ENCODE measurements around the gene IFI44.

IFI44 gene

DNA sequence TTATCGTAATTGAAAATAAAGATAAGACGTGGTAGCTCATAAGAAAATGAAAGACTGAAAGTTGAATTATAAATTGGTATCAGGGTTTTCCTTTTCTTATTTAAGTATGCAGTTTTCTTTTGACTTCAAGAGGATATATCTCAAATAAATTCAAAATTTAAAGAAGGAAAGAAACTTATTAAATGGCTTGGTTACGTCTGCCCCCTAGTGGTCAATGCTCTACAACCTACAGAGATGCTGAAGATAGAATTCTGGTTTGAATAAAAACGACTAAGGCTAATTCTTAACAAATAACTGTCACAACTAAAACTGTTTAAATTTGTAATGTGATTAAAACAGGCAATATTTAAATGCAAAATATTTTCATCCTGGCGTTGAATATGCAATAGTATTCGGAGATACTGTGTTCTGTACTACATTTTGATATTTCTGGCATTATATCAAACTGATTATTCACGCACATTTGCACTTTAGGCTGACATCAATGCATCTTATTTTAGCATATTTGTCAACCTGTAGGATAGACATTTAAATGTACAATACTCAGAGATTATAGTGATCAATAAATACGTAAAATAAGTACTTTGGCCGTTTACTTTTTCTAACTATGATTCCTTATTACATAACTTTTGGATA is 26.8 kb downstream of the IFI44 start:
- H4K20me1 ChIP-seq (ENCODE audit: insufficient read depth, low read length) = no peaks in the 10 kb centered on the region
- H3K9me3 ChIP-seq (ENCODE audit: insufficient read depth, low read length) = no peaks in the 10 kb centered on the region
- no peaks in the 10 kb centered on the region for H3K27me3 ChIP-seq (ENCODE audit: low read depth, low read length)
- peaks cover 10% of the 10 kb centered on the region for H3K4me1 ChIP-seq (ENCODE audit: low read length)
- H3K36me3 ChIP-seq (replicated peaks; ENCODE audit: low read depth, low read length) = no peaks in the 10 kb centered on the region
- no peak for TF ChIP-seq EZH2phosphoT487 (IDR thresholded peaks at IDR 0.05; ENCODE audit: low read depth)
- TF ChIP-seq, protein P1, sequence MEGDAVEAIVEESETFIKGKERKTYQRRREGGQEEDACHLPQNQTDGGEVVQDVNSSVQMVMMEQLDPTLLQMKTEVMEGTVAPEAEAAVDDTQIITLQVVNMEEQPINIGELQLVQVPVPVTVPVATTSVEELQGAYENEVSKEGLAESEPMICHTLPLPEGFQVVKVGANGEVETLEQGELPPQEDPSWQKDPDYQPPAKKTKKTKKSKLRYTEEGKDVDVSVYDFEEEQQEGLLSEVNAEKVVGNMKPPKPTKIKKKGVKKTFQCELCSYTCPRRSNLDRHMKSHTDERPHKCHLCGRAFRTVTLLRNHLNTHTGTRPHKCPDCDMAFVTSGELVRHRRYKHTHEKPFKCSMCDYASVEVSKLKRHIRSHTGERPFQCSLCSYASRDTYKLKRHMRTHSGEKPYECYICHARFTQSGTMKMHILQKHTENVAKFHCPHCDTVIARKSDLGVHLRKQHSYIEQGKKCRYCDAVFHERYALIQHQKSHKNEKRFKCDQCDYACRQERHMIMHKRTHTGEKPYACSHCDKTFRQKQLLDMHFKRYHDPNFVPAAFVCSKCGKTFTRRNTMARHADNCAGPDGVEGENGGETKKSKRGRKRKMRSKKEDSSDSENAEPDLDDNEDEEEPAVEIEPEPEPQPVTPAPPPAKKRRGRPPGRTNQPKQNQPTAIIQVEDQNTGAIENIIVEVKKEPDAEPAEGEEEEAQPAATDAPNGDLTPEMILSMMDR (IDR thresholded peaks at IDR 0.05; ENCODE audit: low read depth, low read length) = peak; percentile 70
- H3K4me2 ChIP-seq (ENCODE audit: low read length) = peak overlapping the region; percentile 1; the same call in 1 of the 2 replicates
- H3K9ac ChIP-seq (ENCODE audit: low read length) = no peak overlapping the region
- no peaks in the 10 kb centered on the region for H3K79me2 ChIP-seq (ENCODE audit: low read length)
- peak overlapping the region; percentile 29; the same call in 1 of the 2 replicates for H3K4me3 ChIP-seq (ENCODE audit: low read length)
- H2AFZ ChIP-seq (ENCODE audit: low read depth, low read length) = 0 out of 2 replicates have a peak overlapping the region, but pooled peaks have one; percentile 49
- no peak overlapping the region for H3K27ac ChIP-seq (ENCODE audit: low read length)

DNA sequence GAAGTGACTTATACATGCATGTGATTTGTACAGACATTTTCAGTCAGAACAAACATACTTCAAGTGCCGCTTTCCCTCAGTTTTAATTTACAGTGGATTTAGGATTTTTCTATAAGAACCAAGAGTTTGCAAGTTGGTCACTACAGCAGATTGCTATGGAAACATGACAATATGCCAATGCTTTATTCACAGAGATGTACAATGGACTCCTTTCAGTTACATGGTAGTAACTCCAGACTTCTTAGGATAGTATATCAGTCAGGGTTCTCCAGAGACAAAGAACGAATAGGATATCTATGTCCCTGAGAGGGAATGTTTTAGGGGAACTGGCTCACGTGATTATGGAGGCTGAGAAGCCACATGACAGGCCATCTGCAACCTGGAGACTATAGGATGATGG is 27.4 kb downstream of the IFI44 start:
- no peaks in the 10 kb centered on the region for H3K79me2 ChIP-seq (ENCODE audit: low read length)
- H3K27me3 ChIP-seq (ENCODE audit: low read depth, low read length) = no peaks in the 10 kb centered on the region
- H3K4me3 ChIP-seq (ENCODE audit: low read length) = no peak overlapping the region
- no peak overlapping the region for H3K27ac ChIP-seq (ENCODE audit: low read length)
- H4K20me1 ChIP-seq (ENCODE audit: insufficient read depth, low read length) = no peaks in the 10 kb centered on the region
- H3K9ac ChIP-seq (ENCODE audit: low read length) = no peak overlapping the region
- no peaks in the 10 kb centered on the region for H3K9me3 ChIP-seq (ENCODE audit: insufficient read depth, low read length)
- no peak overlapping the region for H3K4me2 ChIP-seq (ENCODE audit: low read length)
- no peaks in the 10 kb centered on the region for H3K36me3 ChIP-seq (replicated peaks; ENCODE audit: low read depth, low read length)
- no peak overlapping the region for H2AFZ ChIP-seq (ENCODE audit: low read depth, low read length)
- TF ChIP-seq EZH2phosphoT487 (IDR thresholded peaks at IDR 0.05; ENCODE audit: low read depth) = no peak
- TF ChIP-seq, protein P1 (IDR thresholded peaks at IDR 0.05; ENCODE audit: low read depth, low read length) = no peak
- peaks cover 10% of the 10 kb centered on the region for H3K4me1 ChIP-seq (ENCODE audit: low read length)

DNA sequence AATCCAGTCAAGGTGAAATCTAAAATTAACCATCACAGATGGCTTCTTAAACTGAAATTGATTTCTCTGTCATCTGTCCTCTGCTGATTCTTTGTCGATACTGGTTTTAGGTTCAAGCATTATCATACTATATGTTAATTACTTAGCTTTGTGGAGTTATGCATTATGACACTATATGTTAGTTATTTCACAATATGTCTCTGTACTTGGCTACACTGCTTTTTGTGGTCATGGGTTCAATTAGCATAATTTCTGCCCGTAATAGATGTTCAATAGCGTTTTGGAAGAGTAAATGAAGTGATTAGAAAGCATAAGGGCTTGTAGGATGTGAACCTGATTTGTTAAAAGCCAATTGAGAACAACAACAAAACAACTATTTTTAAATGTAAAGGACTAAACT is 28.2 kb downstream of the IFI44 start:
- no peaks in the 10 kb centered on the region for H3K9me3 ChIP-seq (ENCODE audit: insufficient read depth, low read length)
- no peaks in the 10 kb centered on the region for H3K27me3 ChIP-seq (ENCODE audit: low read depth, low read length)
- peaks cover 15% of the 10 kb centered on the region for H3K4me1 ChIP-seq (ENCODE audit: low read length)
- H2AFZ ChIP-seq (ENCODE audit: low read depth, low read length) = peak overlapping the region; percentile 86; the same call in 1 of the 2 replicates
- no peaks in the 10 kb centered on the region for H3K79me2 ChIP-seq (ENCODE audit: low read length)
- TF ChIP-seq, protein P1 (IDR thresholded peaks at IDR 0.05; ENCODE audit: low read depth, low read length) = no peak
- TF ChIP-seq EZH2phosphoT487 (IDR thresholded peaks at IDR 0.05; ENCODE audit: low read depth) = no peak
- no peaks in the 10 kb centered on the region for H3K36me3 ChIP-seq (replicated peaks; ENCODE audit: low read depth, low read length)
- H3K27ac ChIP-seq (ENCODE audit: low read length) = no peak overlapping the region; the same call in 1 of the 2 replicates
- H3K4me2 ChIP-seq (ENCODE audit: low read length) = peak overlapping the region; percentile 61
- H4K20me1 ChIP-seq (ENCODE audit: insufficient read depth, low read length) = no peaks in the 10 kb centered on the region
- peak overlapping the region; percentile 19; the same call in 1 of the 2 replicates for H3K9ac ChIP-seq (ENCODE audit: low read length)
- H3K4me3 ChIP-seq (ENCODE audit: low read length) = peak overlapping the region; percentile 27; the same call in 1 of the 2 replicates

DNA sequence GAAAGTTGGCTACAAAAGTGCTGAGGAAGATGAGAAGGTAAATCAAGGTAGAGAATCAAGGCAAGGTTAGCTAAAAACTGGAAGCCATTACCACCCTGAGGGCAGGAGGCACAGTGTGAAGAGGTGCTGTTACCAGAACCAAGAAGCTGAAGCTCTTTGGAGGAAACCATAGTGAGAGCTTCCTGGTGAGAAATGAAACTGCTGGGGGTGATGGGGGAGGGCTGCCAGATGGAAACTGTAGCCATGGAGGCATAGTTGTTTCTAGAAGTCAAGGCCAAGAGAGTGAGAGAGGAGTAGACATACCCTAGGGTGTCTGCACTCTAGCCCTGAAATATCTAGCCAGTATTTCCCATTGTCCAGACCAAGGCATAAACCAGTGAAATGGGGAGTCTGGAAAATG is 28.7 kb downstream of the IFI44 start:
- Histone ChIP-seq H3K27me3 (ENCODE audit: low read depth, low read length) (no peaks in the 10 kb centered on the region), H3K4me3 (ENCODE audit: low read length) (peak overlapping the region; percentile 27; the same call in 1 of the 2 replicates), H3K9ac (ENCODE audit: low read length) (peak overlapping the region; percentile 19; the same call in 1 of the 2 replicates), H3K27ac (ENCODE audit: low read length) (no peak overlapping the region; the same call in 1 of the 2 replicates), H3K36me3 (replicated peaks; ENCODE audit: low read depth, low read length) (no peaks in the 10 kb centered on the region), H3K4me2 (ENCODE audit: low read length) (peak overlapping the region; percentile 61), H2AFZ (ENCODE audit: low read depth, low read length) (peak overlapping the region; percentile 86), H3K9me3 (ENCODE audit: insufficient read depth, low read length) (no peaks in the 10 kb centered on the region), H3K4me1 (ENCODE audit: low read length) (peaks cover 18% of the 10 kb centered on the region), H4K20me1 (ENCODE audit: insufficient read depth, low read length) (no peaks in the 10 kb centered on the region), H3K79me2 (ENCODE audit: low read length) (no peaks in the 10 kb centered on the region)
- TF ChIP-seq EZH2phosphoT487 (IDR thresholded peaks at IDR 0.05; ENCODE audit: low read depth) = no peak
- TF ChIP-seq, protein P1 (IDR thresholded peaks at IDR 0.05; ENCODE audit: low read depth, low read length) = no peak

Measured in OCI-LY3 (cell line).